Glomerular endothelial cell (primary cell): ENCODE measurements around the gene ALK. TPM values are rescaled to one million over a fixed set of nuclear protein-coding genes. Genes with fewer than 3 reads are reported as not detected.

Experiments
- DNase-seq: peaks from one replicate; pipeline ENCODE4 v3.0.0-alpha.2; 2011; ENCODE audit warnings: low read depth, low spot score; ENCODE audit errors: extremely low read depth
- total RNA-seq: library from RNA; depleted of rRNA; stranded (reverse); fragments of >200 nt; gene quantifications from 2 replicates; pipeline ENCODE4 v1.2.3, GENCODE V29; 2015

ALK gene
- total RNA-seq, 1 donor from 2014 or later, result not detected

GRCh38 chr2:29241955-29242565 lies 679.3 kb downstream of the ALK start:
- DNase-seq, result no peak

- no peak for DNase-seq
These were observed 680.0 kb downstream of the ALK start for GRCh38 chr2:29241341-29241740.

GRCh38 chr2:29240601-29241000 lies 680.8 kb downstream of the ALK start:
- no peak for DNase-seq

- no peak for DNase-seq
These were observed 682.0 kb downstream of the ALK start for GRCh38 chr2:29239209-29239960.

- DNase-seq, result no peak
These were observed 682.9 kb downstream of the ALK start for GRCh38 chr2:29238497-29238896.

- no peak for DNase-seq
These were observed 685.3 kb downstream of the ALK start for GRCh38 chr2:29236074-29236473.

- no peak for DNase-seq
These were observed 686.0 kb downstream of the ALK start for GRCh38 chr2:29235411-29235810.

GRCh38 chr2:29233428-29233827 lies 688.0 kb downstream of the ALK start:
- no peak for DNase-seq

GRCh38 chr2:29232041-29232440 lies 689.3 kb downstream of the ALK start:
- no peak for DNase-seq

GRCh38 chr2:29229640-29230039 lies 691.7 kb downstream of the ALK start:
- DNase-seq, result no peak

- DNase-seq, result no peak
These were observed 692.4 kb downstream of the ALK start for GRCh38 chr2:29228947-29229346.

- DNase-seq, result no peak
These were observed 693.3 kb downstream of the ALK start for GRCh38 chr2:29227935-29228675.

GRCh38 chr2:29226808-29227207 lies 694.6 kb downstream of the ALK start:
- DNase-seq, result no peak

GRCh38 chr2:29226375-29226774 lies 695.0 kb downstream of the ALK start:
- no peak for DNase-seq

- DNase-seq, result no peak
These were observed 695.6 kb downstream of the ALK start for GRCh38 chr2:29225814-29226213.

- DNase-seq, result no peak
These were observed 696.5 kb downstream of the ALK start for GRCh38 chr2:29224693-29225551.

GRCh38 chr2:29223851-29224692 lies 697.3 kb downstream of the ALK start:
- DNase-seq, result no peak

GRCh38 chr2:29223257-29223656 lies 698.1 kb downstream of the ALK start:
- no peak for DNase-seq

- no peak for DNase-seq
These were observed 698.8 kb downstream of the ALK start for GRCh38 chr2:29222381-29223179.
